GM12878 (cell line): ENCODE data around the gene TEC. TPM values are rescaled to one million over a fixed set of nuclear protein-coding genes. Genes with fewer than 3 reads are reported as not detected.
A peak's percentile ranks its signal among the peaks of the same experiment; 100 is the strongest.

ENCODE experiments used
- ATF3 ChIP-seq: IDR thresholded peaks from 2 replicates; pipeline ENCODE4 v1.6.1; 2011; ENCODE audit warnings: low read depth, mild to moderate bottlenecking, low read length, moderate library complexity, borderline replicate concordance; ENCODE audit errors: extremely low read depth
- BHLHE40 ChIP-seq, 2 experiments: fragments of 450-650 bp in 1 of 2; IDR thresholded peaks; 2 replicates each; pipeline ENCODE4 v1.6.1; 2011 to 2017; ENCODE audit warnings: low read depth in 2 of 2, borderline replicate concordance in 1 of 2, improper control_type of control experiment in 1 of 2, low read length in 1 of 2, mild to moderate bottlenecking in 1 of 2
- EP300 ChIP-seq, 2 experiments: fragments of 150-350 bp in 1 of 2; IDR thresholded peaks; 2 replicates each; pipeline ENCODE4 v1.6.1; 2011 to 2012; ENCODE audit warnings: low read depth in 2 of 2, low read length in 2 of 2, borderline replicate concordance in 1 of 2, improper control_type of control experiment in 1 of 2, inconsistent platforms in 1 of 2; ENCODE audit not compliant: control insufficient read depth in 1 of 2
- EZH2 ChIP-seq: IDR thresholded peaks from 2 replicates; pipeline ENCODE4 v1.6.1; 2012; ENCODE audit warnings: low read depth, mild to moderate bottlenecking, control low read depth, inconsistent platforms, low read length, borderline replicate concordance; ENCODE audit not compliant: control insufficient read depth
- FOXM1 ChIP-seq: IDR thresholded peaks from 2 replicates; pipeline ENCODE4 v1.6.1; 2012; ENCODE audit warnings: low read depth, mild to moderate bottlenecking, inconsistent platforms, low read length, moderate library complexity
- KAT2A ChIP-seq: conservative IDR thresholded peaks from 2 replicates; pipeline ENCODE4 v1.6.1; 2011; ENCODE audit warnings: low read depth, low read length; ENCODE audit not compliant: control insufficient read depth
- NFXL1 ChIP-seq: fragments of 450-650 bp; IDR thresholded peaks from 2 replicates; pipeline ENCODE4 v1.6.1; 2017; ENCODE audit warnings: antibody characterized with exemption, mild to moderate bottlenecking, borderline replicate concordance
- SRF ChIP-seq, 2 experiments: IDR thresholded peaks; 2 replicates each; pipeline ENCODE4 v1.6.1; 2011; ENCODE audit warnings: low read depth in 2 of 2, low read length in 2 of 2, mild to moderate bottlenecking in 1 of 2, moderate library complexity in 1 of 2
- TCF12 ChIP-seq: IDR thresholded peaks from 2 replicates; pipeline ENCODE4 v1.6.1; 2011; ENCODE audit warnings: low read depth, mild to moderate bottlenecking, low read length
- USF1 ChIP-seq: IDR thresholded peaks from 2 replicates; pipeline ENCODE4 v1.6.1; 2011; ENCODE audit warnings: borderline replicate concordance, low read depth, mild to moderate bottlenecking, moderate library complexity, mixed read lengths, low read length; ENCODE audit not compliant: insufficient read depth; ENCODE audit errors: extremely low read length
- WRNIP1 ChIP-seq: IDR thresholded peaks from 2 replicates; pipeline ENCODE4 v1.6.1; 2011; ENCODE audit warnings: low read depth, low read length, improper control_type of control experiment, borderline replicate concordance
- YY1 ChIP-seq: IDR thresholded peaks from 2 replicates; pipeline ENCODE4 v1.6.1; 2011; ENCODE audit warnings: low read depth, mild to moderate bottlenecking, low read length
- ZBTB33 ChIP-seq: fragments of 450-650 bp; IDR thresholded peaks from 2 replicates; pipeline ENCODE4 v1.6.1; 2017; ENCODE audit warnings: mild to moderate bottlenecking
- ZBTB4 ChIP-seq: fragments of 450-650 bp; formaldehyde crosslinking; IDR thresholded peaks from 2 replicates; pipeline ENCODE4 v1.4.0; 2022; ENCODE audit warnings: mild to moderate bottlenecking, moderate library complexity
- ZNF384 ChIP-seq: IDR thresholded peaks from 2 replicates; pipeline ENCODE4 v1.6.1; 2012; ENCODE audit warnings: low read depth, mild to moderate bottlenecking, low read length, improper control_type of control experiment, borderline replicate concordance
- polyA plus RNA-seq, 11 experiments: library from polyadenylated mRNA; depleted of rRNA in 4 of 11; unstranded in 6 of 11; stranded (reverse) in 5 of 11; fragments of >200 nt; fragmentation: Nextera tagmentation in 4 of 11; fragmentation: Illumina TruSeq in 1 of 11; extraction: Ambion mirVana in 4 of 11; extraction: Trizol in 1 of 11; gene quantifications; 1 replicate in 1 of 11; 2 replicates in 10 of 11; pipeline versions ENCODE4 v1.2.1 to v1.2.3, GENCODE V29; 2011 to 2016; ENCODE audit warnings: inconsistent platforms in 2 of 11, missing spikeins in 2 of 11, low read depth in 1 of 11
- total RNA-seq, 4 experiments: library from RNA; depleted of rRNA in 3 of 4; stranded (reverse); fragments of >200 nt in 3 of 4; fragmentation: Illumina TruSeq in 1 of 4; extraction: Trizol in 1 of 4; gene quantifications; 2 replicates each; pipeline versions ENCODE4 v1.2.1 to v1.2.3, GENCODE V29; 2013 to 2021
- TF ChIP-seq, protein P1 (sequence below): fragments of 450-650 bp; IDR thresholded peaks from 2 replicates; pipeline ENCODE4 v1.6.1; 2016; ENCODE audit warnings: mild to moderate bottlenecking, moderate library complexity, borderline replicate concordance

TEC gene
- total and polyA plus RNA-seq, 10 of the 15 experiments (the other 5 are each of a cell fraction or from before 2014, with no cell fraction given): 7.4 to 27.2 (median 17.1) TPM

- TF ChIP-seq FOXM1: 0 out of 2 replicates have a peak, but pooled peaks have one; percentile 2
- no peak for TF ChIP-seq NFXL1
- no peak for TF ChIP-seq KAT2A
- TF ChIP-seq, protein P1, sequence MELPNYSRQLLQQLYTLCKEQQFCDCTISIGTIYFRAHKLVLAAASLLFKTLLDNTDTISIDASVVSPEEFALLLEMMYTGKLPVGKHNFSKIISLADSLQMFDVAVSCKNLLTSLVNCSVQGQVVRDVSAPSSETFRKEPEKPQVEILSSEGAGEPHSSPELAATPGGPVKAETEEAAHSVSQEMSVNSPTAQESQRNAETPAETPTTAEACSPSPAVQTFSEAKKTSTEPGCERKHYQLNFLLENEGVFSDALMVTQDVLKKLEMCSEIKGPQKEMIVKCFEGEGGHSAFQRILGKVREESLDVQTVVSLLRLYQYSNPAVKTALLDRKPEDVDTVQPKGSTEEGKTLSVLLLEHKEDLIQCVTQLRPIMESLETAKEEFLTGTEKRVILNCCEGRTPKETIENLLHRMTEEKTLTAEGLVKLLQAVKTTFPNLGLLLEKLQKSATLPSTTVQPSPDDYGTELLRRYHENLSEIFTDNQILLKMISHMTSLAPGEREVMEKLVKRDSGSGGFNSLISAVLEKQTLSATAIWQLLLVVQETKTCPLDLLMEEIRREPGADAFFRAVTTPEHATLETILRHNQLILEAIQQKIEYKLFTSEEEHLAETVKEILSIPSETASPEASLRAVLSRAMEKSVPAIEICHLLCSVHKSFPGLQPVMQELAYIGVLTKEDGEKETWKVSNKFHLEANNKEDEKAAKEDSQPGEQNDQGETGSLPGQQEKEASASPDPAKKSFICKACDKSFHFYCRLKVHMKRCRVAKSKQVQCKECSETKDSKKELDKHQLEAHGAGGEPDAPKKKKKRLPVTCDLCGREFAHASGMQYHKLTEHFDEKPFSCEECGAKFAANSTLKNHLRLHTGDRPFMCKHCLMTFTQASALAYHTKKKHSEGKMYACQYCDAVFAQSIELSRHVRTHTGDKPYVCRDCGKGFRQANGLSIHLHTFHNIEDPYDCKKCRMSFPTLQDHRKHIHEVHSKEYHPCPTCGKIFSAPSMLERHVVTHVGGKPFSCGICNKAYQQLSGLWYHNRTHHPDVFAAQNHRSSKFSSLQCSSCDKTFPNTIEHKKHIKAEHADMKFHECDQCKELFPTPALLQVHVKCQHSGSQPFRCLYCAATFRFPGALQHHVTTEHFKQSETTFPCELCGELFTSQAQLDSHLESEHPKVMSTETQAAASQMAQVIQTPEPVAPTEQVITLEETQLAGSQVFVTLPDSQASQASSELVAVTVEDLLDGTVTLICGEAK: no peak
- no peak for TF ChIP-seq SRF (IDR thresholded peaks at IDR 0.05; ENCODE audit: low read depth in 2 of 2, low read length in 2 of 2)
- no peak for TF ChIP-seq ZBTB4 (CRISPR knock-in tag)
- TF ChIP-seq TCF12: no peak
- peak; percentile 44; the same call in 1 of the 2 replicates for TF ChIP-seq YY1
- TF ChIP-seq BHLHE40 (IDR thresholded peaks at IDR 0.05; ENCODE audit: borderline replicate concordance in 1 of 2, low read depth in 2 of 2, low read length in 1 of 2): peak; percentile 6 to 31; a peak in 2 of 4 replicates
- TF ChIP-seq EP300 (IDR thresholded peaks at IDR 0.05; ENCODE audit: borderline replicate concordance in 1 of 2, control insufficient read depth in 1 of 2, low read depth in 2 of 2, low read length in 2 of 2): peak in 1 of 2 experiments; percentile 62; a peak in 2 of 4 replicates
- no peak for TF ChIP-seq USF1
- TF ChIP-seq WRNIP1: no peak
- no peak for TF ChIP-seq ZNF384
- no peak for TF ChIP-seq EZH2
- TF ChIP-seq ZBTB33: 0 out of 2 replicates have a peak, but pooled peaks have one; percentile 26
- no peak for TF ChIP-seq ATF3
Measured at GRCh38 chr4:48270951-48271473, 1.4 kb upstream of the TEC start (continued).
